DOHH2 (cell line): ENCODE results near the gene BPIFB2.

Experiments
- H3F3A ChIP-seq: fragments of 200-600 bp; sonication (generic), shearing (Covaris generic); 2 replicates; pipeline ENCODE4 v1.6.0; 2016; ENCODE audit warnings: antibody characterized with exemption, mild to moderate bottlenecking; ENCODE audit not compliant: control insufficient read depth, insufficient read depth
- H3K27ac ChIP-seq: fragments of 200-600 bp; sonication (generic); 2 replicates; pipeline ENCODE4 v1.5.1; 2014; ENCODE audit warnings: low read depth, mild to moderate bottlenecking, low read length, moderate library complexity
- H3K27me3 ChIP-seq: fragments of 200-600 bp; sonication (generic); 2 replicates; pipeline ENCODE4 v1.6.1; 2014; ENCODE audit warnings: mild to moderate bottlenecking, low read length, mixed read lengths; ENCODE audit not compliant: control insufficient read depth
- H3K36me3 ChIP-seq: fragments of 200-600 bp; sonication (generic); 2 replicates; pipeline ENCODE4 v1.6.1; 2014; ENCODE audit warnings: mild to moderate bottlenecking, low read length, moderate library complexity, mixed read lengths; ENCODE audit not compliant: control insufficient read depth
- H3K4me1 ChIP-seq: fragments of 200-600 bp; sonication (generic); 2 replicates; pipeline ENCODE4 v1.6.1; 2014; ENCODE audit warnings: mild to moderate bottlenecking, low read length, mixed read lengths; ENCODE audit not compliant: control insufficient read depth
- H3K4me2 ChIP-seq: fragments of 200-600 bp; sonication (generic); 2 replicates; pipeline ENCODE4 v1.6.0; 2014; ENCODE audit warnings: mild to moderate bottlenecking, low read length, moderate library complexity
- H3K4me3 ChIP-seq: fragments of 200-600 bp; sonication (generic); 2 replicates; pipeline ENCODE4 v1.5.1; 2014; ENCODE audit warnings: mild to moderate bottlenecking, low read length, mixed read lengths
- H3K79me2 ChIP-seq: fragments of 200-600 bp; sonication (generic); 2 replicates; pipeline ENCODE4 v1.6.1; 2014; ENCODE audit warnings: mild to moderate bottlenecking, low read length, mixed read lengths; ENCODE audit not compliant: control insufficient read depth
- H3K9me2 ChIP-seq: fragments of 200-600 bp; sonication (generic); replicated peaks from 2 replicates; pipeline ENCODE4 v1.6.1; 2014; ENCODE audit warnings: mild to moderate bottlenecking, low read length, mixed read lengths; ENCODE audit not compliant: control insufficient read depth
- H3K9me3 ChIP-seq: fragments of 200-600 bp; sonication (generic); 2 replicates; pipeline ENCODE4 v1.6.1; 2014; ENCODE audit warnings: antibody characterized with exemption, low read length, mixed read lengths; ENCODE audit not compliant: control insufficient read depth, insufficient read depth
- H4K20me1 ChIP-seq: fragments of 200-600 bp; sonication (generic); 2 replicates; pipeline ENCODE4 v1.6.0; 2014; ENCODE audit warnings: low read depth, mild to moderate bottlenecking, antibody characterized with exemption, low read length, moderate library complexity; ENCODE audit not compliant: control insufficient read depth, insufficient read depth
- EZH2phosphoT487 ChIP-seq: fragments of 200-600 bp; sonication (generic); IDR thresholded peaks from 2 replicates; pipeline ENCODE4 v1.6.1; 2017; ENCODE audit warnings: borderline replicate concordance, mild to moderate bottlenecking, antibody characterized with exemption, low read length, moderate library complexity, mixed read lengths
- TF ChIP-seq, protein P1 (sequence below): fragments of 200-600 bp; sonication (generic); IDR thresholded peaks from one replicate; pipeline ENCODE4 v1.5.1; 2014; ENCODE audit warnings: antibody characterized with exemption, mild to moderate bottlenecking, low read depth, low read length; ENCODE audit not compliant: poor library complexity, severe bottlenecking

The BPIFB2 gene

DNA sequence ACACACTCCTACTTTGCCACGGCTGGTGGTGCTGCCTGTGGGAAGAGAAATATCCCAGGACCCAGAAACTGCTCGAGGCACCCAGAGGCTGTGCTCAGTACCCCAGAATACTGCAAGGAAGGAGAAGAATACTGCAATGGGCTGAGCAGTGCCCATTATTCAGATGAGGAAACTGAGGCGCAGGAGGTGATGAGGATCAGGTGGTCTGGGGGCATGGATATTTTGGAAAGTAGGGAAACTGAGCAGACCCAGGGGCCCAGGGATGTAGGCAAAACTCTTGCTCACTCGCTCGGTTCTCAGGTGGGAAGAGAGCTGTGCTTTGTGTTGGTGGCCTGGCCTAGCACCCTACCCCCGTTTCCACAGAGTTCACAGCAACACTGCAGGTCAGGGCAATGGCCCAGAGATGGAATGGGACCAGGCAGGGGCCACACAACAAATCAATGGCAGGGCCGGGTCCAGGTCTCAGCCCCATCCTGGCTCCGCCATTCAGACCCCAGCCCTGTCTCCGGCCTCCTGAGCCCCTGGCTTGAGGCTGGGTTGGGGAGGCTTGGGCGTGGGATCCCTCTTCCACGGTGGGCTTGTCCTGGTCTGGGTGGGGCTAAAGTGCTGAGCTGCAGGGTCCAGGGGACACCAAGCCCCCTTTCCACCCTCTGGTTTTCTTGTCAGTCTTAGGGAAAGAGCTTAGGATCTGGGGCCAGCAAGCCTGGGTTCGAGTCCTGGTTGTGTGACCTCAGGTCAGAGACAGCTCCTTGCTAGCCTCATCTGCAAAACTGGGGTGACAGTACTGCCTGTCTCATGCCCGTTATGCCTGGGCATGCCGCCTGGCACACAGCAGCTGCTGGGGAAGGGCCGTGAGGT lies 37.2 kb upstream of the BPIFB2 start:
- Histone ChIP-seq H3K4me3 (peak overlapping the region; percentile 62; the same call in 1 of the 2 replicates), H3K27ac (peak overlapping the region; percentile 91), H3K9me3 (peaks cover 3% of the 10 kb centered on the region; the same call in 1 of the 2 replicates), H3K79me2 (no peaks in the 10 kb centered on the region), H3K27me3 (no peaks in the 10 kb centered on the region), H4K20me1 (no peaks in the 10 kb centered on the region), H3K9me2 (no peaks in the 10 kb centered on the region), H3K4me2 (peak overlapping the region; percentile 76; the same call in 1 of the 2 replicates), H3K4me1 (peaks cover 26% of the 10 kb centered on the region), H3F3A (peaks cover 6% of the 10 kb centered on the region), H3K36me3 (0 out of 2 replicates have a peak, but pooled peaks cover 3% of the 10 kb centered on the region)
- no peak for TF ChIP-seq EZH2phosphoT487
- TF ChIP-seq, protein P1, sequence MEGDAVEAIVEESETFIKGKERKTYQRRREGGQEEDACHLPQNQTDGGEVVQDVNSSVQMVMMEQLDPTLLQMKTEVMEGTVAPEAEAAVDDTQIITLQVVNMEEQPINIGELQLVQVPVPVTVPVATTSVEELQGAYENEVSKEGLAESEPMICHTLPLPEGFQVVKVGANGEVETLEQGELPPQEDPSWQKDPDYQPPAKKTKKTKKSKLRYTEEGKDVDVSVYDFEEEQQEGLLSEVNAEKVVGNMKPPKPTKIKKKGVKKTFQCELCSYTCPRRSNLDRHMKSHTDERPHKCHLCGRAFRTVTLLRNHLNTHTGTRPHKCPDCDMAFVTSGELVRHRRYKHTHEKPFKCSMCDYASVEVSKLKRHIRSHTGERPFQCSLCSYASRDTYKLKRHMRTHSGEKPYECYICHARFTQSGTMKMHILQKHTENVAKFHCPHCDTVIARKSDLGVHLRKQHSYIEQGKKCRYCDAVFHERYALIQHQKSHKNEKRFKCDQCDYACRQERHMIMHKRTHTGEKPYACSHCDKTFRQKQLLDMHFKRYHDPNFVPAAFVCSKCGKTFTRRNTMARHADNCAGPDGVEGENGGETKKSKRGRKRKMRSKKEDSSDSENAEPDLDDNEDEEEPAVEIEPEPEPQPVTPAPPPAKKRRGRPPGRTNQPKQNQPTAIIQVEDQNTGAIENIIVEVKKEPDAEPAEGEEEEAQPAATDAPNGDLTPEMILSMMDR = no peak

DNA sequence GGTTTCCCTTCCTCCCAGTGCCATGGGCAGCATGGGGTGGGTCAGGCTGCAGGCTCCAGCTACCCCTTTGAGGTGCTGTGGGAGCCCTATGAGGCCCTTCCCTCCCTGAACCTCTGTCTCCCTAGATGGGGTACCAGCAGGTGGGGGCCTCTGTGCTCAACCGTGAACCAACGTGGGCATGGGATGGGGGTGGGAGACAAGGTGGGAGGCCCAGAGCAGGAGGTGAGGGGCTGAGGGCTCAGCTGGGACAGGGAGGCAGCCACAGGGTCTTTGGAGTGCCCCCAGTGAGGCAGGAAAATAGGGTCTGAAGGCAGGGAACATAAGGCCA lies 36.6 kb upstream of the BPIFB2 start:
- Histone ChIP-seq H3K27ac (peak overlapping the region; percentile 91), H3K27me3 (no peaks in the 10 kb centered on the region), H4K20me1 (no peaks in the 10 kb centered on the region), H3K4me1 (peaks cover 26% of the 10 kb centered on the region), H3K9me3 (peaks cover 3% of the 10 kb centered on the region; the same call in 1 of the 2 replicates), H3K4me3 (peak overlapping the region; percentile 62), H3K4me2 (peak overlapping the region; percentile 76), H3K9me2 (no peaks in the 10 kb centered on the region), H3F3A (peaks cover 6% of the 10 kb centered on the region), H3K79me2 (no peaks in the 10 kb centered on the region), H3K36me3 (0 out of 2 replicates have a peak, but pooled peaks cover 3% of the 10 kb centered on the region)
- TF ChIP-seq, protein P1 = no peak
- no peak for TF ChIP-seq EZH2phosphoT487

DNA sequence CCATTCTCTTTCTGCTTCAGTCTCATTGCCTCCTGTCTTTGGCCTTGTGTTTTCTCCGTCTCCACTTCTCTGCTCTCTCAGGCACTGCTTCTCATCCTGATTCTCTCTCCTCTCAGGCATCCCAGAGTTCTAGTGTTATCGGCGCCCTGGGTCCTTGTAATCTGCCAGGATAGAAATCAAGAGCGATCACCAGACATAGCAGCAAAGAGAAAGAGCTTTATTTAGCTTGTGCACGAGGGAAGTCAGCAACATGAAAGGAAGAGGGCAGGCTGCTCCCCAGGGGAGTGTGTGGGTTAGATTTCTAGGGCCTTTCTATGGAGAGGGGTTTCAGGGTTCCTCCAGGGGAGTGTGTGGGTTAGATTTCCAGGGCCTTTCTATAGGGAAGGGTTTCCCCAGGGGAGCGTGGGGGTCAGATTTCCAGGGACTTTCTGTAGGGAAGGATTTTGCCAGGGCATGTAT lies 35.8 kb upstream of the BPIFB2 start:
- H3K36me3 ChIP-seq = 0 out of 2 replicates have a peak, but pooled peaks cover 3% of the 10 kb centered on the region
- H3K9me2 ChIP-seq = no peaks in the 10 kb centered on the region
- no peaks in the 10 kb centered on the region for H3K27me3 ChIP-seq
- peak overlapping the region; percentile 76 for H3K4me2 ChIP-seq
- H3K9me3 ChIP-seq = peaks cover 3% of the 10 kb centered on the region; the same call in 1 of the 2 replicates
- no peaks in the 10 kb centered on the region for H4K20me1 ChIP-seq
- no peaks in the 10 kb centered on the region for H3K79me2 ChIP-seq
- peak overlapping the region; percentile 62 for H3K4me3 ChIP-seq
- H3K4me1 ChIP-seq = peaks cover 26% of the 10 kb centered on the region
- H3F3A ChIP-seq = peaks cover 6% of the 10 kb centered on the region
- H3K27ac ChIP-seq = peak overlapping the region; percentile 91
- TF ChIP-seq EZH2phosphoT487 = no peak
- TF ChIP-seq, protein P1 = no peak
